ENCODE measurements around the gene SYNPR.
"Not testable (repeated sequence)": the region's sequence is repeated elsewhere in the genome, so short reads cannot be mapped to it uniquely, and the experiment has no call there.

Gene SYNPR

DNA sequence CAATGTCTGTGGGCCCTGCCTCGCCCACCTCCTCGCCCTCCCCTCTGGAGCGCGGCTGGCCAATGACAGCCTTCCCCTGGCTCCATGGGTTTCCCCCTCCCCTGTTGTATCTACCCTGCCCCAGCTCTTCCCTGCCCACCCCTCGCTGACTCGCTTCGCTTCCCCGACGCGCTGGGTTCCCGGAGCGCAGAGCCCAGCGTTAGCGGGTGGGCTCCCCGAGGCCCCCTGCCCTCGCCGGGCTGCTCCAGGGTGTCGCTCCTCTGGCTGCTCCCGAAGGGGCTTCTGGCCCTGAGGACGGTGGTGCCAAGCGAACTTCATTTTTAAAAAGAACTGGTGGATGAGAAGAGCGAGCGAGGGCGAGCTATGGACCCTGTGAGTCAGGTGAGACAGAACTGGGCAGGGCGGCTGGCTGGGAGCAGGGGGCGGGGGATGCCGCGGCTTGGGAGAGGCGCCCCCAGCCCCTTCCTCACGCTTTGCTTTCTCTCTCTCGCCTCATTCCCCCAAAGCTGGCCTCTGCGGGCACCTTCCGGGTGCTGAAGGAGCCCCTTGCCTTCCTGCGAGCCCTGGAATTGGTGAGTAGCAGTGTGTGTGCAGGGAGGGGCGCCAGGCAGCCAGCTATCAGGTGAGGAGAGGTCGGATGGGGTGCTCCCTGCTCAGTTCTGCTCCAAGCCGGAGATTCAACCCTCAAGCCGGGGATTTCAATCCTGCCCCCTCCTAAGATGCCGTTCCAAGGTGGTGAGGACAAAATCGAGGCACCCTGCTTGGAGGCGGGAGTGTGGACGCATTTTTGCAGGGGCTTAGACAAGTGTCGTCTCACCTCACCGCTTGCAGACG, at the start of gene SYNPR:
TSS of gene SYNPR (plus strand) at position 138 of the 834 bp plus-strand sequence.
- no peak for DNase-seq (ENCODE audit: low spot score)

DNA sequence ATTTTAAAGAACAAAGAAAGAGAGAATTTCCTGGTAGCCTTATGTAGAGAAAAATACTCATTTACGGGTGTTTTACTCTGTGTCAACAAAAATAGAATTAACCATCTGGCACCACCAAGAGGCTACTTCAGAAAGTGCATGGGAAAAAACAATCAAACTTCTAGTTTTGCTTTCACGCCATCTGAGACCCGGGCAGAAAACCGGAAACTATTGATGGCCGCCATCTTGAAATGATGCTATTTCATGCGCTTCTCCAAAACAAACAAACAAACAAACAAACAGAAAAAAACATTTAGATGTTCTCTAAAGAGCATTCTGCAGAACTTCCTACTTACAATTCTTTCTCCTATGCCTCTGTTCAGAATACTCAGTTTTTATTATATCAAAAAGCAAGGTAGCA, 49.4 kb upstream of the SYNPR start:
- DNase-seq (ENCODE audit: low spot score): no peak

DNA sequence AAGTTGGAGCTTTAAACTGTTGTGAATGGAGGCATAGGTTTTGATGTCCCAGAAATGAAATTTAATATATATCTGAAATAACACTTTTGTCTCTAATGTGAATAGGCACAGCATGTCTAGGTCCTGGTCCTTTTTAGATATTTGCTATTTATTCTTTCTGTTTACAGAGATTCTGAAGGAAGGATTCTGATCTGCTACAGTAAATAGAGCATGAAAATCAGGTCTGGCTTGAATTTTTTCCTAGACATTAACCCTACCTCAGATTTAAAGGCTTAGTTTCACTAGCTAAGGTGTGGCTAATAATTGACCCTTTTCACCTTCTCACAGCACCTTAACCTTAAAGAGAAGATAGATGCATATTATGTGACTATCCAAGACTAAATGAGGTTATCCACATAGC, 48.0 kb upstream of the SYNPR start:
- no peak for DNase-seq (ENCODE audit: low spot score)

DNA sequence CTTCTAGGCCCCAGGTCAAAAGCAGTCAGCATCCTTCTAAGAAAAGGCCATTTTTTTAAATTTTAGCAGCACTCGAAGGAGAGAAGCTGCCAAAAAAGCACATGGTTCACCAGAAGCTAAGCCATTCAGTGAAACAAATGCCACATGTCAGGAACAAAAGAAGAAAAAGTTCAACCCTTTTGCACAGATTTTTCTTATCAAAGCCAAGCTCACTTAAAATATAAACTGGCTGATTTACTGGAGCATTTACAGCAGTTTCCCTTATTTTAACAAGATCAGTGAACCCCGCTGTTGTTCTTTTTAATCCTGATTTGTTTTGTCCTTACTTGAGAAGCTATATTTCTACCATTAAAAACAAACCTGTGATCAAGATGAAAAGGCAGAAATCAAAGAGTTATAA, 46.5 kb upstream of the SYNPR start:
- DNase-seq (ENCODE audit: low spot score): no peak

DNA sequence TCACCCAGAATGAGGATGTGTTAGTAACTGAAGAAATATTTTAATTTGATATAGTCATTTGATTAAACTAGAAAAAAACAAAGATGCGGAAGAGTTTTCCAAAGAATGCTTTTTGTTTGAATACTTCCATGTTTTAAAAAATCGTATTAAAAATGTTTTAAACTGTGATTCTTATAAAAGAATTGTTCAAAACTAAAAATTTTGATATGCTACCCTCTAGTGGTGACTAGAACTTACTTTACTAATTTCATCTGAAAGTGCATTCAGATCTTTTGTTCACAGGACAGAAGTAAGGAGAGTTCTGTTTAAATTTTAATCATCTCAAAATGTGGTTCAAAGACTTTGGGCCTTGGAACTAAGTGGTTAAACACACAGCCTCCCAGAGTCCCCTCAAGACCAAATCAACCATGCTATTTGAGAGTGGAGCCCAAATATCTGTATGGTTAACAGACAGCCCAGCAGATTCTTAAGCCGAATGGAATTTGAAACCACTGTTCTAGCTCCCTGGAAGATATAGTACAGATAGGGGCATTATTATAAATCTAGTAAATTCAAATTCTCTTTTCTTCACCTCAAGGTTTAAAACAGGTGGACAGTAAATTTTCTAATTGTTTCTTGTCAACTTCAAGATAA, 45.2 kb upstream of the SYNPR start:
- no peak for DNase-seq (ENCODE audit: low spot score)

DNA sequence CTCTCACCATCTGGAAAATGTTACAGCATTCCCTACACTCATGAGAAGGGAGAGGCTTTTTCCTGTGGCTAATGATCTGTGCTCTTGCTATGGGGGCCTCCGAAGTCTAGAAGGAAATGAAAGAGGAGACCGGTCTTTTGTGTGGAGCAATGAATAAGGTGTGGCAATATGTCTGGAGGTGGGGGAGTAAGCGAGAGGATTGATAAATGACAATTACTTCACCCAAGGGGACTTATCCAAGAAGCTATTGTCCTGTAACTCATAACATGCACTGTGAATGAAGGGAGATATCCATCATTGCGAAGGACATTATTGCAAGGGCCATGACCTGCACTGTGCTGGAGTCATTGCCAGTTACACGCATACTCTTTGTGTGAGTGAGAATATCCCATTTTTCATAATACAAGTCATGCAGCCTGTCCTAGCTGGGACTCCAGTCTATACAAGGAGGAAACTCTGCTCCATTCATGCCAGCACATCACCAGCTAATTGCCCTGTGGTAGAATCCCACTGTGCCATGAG, 37.7 kb upstream of the SYNPR start:
- DNase-seq (ENCODE audit: low spot score): no peak

DNA sequence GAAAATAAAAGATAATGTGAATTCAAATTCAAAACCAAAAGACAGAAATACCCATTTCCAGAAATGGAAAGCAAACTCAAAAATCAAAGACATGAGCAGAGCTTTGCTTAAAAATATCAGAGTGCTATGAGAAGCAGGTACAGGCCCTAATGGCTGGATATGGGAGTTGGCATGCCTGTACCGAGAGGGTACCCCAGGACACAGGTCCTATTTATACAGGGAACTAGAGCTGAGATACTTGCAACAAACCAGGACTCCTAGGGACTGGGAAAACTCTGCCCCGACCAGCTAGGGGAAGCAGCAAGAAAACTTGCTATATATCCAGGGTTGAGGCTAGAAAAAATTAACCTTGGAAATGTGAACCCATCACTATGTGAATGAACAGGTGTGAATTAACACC, 36.0 kb upstream of the SYNPR start:
- no peak for DNase-seq (ENCODE audit: low spot score)

DNA sequence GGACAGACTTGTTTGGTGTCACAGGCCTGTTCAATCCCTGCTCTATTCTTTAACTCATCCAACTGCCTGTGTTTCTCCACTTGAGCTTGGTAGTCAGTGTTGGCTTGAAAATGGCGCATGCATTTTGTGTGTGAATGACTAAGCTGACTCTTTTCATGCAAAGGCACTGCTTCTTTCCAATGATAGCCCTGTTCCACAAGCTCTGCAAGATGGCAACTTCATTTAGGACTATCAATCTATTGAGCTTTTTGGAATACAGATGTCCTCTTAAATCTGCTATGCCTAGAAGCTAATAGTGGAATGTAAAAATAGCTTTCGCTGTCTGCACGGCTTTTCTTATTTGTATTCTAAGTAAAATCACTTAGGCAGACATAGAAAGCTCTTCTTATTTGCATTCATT, 33.6 kb upstream of the SYNPR start:
- DNase-seq (ENCODE audit: low spot score): no peak

DNA sequence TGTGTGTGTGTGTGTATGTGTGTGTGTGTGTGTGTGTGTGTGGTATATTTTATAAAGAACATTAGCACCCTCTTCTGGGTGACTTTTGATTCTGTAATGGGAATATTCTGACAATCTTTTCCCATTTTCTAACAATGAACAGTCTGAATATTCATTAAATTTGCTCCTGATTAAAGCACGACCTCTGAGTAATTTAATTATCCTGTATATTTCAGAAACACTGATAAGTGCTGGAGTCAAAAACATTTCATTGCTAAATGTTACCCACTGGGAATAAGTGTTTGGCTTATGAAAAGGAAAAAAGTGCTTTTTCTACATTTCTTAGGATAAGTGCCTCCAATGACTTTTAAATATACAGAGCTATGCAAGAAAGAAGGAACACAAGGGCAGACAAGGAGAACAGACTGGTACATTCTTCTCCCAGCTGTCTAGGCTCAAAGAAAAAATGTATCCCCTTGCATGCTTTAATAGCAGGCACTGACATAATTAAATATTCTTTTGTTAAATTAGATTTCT, 32.3 kb upstream of the SYNPR start:
- no peak for DNase-seq (ENCODE audit: low spot score)

DNA sequence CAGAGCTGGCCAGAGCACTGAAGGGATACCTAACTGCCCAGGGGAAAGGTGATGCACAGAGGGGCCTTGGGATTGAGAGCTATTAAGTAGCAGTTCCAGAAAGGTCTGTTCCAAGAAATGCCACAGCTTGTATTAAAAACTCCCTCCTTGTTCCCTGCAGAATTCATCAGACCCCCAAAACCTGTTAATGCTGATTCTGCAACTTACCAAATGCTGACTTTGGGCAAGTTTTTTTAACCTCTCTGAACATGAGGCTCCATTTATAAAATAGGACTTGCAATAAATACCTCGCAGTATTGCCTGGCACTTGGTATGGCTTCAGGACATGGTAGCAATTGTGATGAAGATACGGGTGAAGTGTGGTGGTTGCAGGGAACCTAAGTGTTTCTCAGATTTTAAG, 30.1 kb upstream of the SYNPR start:
- no peak for DNase-seq (ENCODE audit: low spot score)

DNA sequence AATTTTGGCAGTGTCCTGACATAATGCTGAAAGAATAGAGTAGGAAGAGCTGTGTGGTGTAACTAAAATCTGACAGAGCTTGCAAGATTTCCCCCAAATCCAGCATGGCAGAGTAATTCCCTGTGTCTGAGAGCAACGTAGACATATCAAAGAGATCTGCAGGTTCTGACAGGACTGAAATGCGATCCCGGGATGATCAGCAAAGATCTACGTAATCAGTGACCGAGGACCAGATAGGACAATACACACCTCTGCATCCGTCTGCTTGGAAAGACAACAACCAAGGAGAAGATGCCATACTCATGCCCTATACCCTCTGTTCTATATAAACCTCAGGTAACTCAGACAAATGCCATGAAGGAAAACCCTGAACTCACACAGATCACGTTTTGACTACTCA, 26.6 kb upstream of the SYNPR start:
- no peak for DNase-seq (ENCODE audit: low spot score)

DNA sequence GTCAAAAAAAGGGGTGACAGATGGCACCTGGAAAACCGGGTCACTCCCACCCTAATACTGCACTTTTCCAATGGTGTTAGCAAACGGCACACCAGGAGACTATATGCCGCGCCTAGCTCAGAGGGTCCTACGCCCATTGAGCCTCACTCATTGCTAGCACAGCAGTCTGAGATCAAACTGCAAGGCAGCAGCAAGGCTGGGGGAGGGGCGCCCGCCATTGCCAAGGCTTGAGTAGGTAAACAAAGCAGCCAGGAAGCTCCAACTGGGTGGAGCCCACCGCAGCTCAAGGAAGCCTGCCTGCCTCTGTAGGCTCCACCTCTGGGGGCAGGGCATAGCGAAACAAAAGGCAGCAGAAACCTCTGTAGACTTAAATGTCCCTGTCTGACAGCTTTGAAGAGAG, 22.3 kb upstream of the SYNPR start:
- DNase-seq (ENCODE audit: low spot score): not testable (repeated sequence)

DNA sequence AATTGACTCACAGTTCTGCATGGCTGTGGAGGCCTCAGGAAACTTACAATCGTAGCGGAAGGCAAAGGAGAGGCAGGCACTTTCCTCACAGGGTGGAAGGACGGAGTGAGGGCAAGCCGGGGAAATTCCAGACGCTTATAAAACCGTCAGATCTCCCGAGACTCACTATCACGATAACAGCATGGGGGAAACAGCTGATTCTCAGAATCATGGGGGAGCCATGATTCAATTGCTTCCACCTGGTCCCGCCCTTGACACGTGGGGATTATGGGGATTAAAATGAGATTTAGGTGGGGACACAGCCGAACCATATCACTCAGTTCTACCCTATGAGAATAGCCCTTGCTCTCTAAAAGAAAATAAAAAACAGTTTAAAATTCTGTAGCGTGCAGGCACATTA, 13.4 kb upstream of the SYNPR start:
- no peak for DNase-seq (ENCODE audit: low spot score)

DNA sequence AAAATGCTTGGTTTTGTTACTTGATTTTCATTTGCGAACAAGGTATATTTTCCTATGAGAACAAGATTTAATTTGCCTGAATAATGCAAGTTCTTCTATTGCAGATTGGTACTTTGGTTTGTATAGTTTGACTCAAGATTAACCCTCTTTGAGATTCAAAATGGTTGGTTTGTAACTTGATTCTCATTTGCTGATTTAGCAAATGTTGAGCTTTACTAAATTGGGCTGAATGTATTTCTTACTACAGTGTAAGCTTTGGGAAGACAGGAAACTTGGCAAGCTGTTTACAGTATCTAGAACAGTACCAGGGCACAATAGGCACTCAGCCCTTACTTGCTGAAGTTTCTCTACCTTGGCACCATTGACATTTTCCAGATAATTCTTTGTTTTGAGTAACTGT, 3.7 kb upstream of the SYNPR start:
- DNase-seq (ENCODE audit: low spot score): no peak

DNA sequence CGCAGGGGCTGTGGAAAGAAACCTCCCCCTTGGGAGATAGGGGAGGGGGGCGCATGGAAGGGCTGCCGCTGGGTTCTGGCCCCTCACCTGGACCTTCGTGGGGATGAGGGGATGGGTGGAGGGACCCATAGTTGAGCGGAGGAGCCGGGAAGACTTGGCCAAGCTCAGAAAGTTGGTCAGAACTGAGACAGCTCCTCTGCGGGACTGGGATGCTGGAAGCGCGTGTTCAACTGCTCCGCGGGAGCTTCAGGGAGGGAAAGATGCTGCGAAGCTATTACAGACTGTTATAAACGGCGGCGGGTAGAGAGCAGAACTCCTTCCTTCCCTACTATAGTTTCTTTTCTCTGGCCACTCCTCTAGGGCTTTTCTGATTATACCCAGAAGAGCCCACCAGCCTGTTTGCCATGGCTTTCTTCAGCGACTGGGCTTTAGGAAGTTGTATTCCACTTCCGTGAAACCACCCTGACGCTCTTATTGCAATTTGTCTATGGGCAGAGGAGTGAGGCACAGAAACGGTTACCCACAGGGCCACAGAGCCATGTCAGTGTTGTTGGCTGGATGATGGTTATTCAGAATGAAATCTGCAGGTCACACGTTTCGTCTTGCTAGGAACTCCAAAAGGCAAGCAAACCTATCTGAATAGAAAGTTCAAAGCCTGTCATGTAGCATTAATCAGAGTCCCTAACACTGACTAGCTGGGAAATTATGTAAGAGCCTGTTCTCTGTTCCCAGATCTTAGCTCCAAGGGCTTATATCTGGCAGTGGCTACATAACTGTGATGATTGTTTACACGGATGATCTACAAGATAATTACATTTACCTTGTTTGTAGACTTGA, 1.1 kb downstream of the SYNPR start:
- no peak for DNase-seq (ENCODE audit: low spot score)

DNA sequence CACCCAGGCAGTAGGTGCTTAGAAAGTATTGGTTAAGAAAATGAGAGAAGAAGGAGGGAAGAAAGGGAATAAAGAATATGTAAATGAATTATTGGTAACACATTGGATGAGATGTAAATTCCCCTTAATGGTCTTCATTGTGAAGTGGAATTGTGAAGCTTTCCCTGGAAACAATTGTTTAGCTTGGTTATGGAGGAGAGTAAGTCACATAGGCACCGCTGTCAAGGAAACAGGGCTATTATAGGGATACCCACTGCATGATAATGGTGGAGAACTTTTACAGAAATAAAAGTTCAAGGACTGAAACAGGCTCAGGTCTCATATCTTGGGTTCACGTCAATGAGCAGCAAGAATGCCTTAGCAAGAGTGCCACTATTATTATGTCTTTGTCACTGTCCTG, 9.5 kb downstream of the SYNPR start:
- DNase-seq (ENCODE audit: low spot score): no peak

DNA sequence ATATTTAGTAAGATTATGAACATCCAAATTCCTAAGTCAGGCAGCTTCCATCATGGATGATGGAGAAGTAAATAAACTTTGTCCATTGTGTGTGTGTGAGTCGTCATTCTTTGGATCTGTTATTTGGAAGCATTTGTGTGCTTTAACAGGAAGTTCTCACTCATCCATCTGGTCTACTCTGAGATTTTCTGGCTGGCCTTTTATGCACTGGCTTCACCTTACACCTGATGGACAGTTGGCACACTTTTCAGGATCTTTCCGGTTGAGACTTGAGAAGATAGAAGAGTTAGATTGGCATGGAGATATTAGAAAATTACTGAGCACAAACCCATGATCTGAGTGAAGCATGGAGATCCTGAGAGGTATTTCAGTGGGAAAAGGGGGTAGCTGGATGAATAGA, 12.6 kb downstream of the SYNPR start:
- no peak for DNase-seq (ENCODE audit: low spot score)

DNA sequence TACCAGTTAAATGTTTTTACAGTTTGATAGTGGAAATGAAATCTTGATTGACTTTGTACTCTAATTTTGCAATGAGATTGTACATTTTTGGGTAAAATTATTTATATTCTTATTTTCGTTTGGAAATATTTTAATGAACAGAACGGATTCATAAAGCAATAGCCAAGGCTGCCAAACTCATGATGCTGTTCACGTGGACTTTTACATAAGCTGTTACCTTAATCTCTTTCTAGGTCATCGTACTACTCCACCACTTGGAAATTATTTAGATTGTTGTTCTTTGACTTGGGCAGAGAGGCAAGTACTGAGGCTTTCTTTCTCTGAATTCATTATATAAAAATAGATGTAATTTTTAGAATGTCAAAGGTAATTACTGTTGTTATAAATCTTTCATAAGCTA, 16.2 kb downstream of the SYNPR start:
- DNase-seq (ENCODE audit: low spot score): no peak

DNA sequence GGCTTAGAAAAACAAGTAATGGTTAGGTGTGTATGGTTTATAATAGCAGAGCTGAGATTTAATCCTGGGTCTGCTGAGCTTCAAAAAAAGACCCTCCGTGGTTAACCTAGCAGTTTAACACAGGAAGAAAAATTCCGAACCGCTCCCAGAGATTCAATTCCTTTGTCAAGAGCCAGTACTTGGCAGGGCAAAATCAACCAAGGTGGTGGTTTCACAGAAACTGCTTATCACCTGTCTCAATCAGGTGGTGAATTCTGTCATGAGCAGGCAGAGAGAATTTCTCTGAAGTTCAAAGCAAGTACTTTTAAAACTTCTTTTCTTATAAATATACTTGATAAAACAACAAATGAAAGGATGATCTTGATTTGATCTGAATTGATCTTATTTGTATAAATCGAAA, 17.2 kb downstream of the SYNPR start:
- no peak for DNase-seq (ENCODE audit: low spot score)

DNA sequence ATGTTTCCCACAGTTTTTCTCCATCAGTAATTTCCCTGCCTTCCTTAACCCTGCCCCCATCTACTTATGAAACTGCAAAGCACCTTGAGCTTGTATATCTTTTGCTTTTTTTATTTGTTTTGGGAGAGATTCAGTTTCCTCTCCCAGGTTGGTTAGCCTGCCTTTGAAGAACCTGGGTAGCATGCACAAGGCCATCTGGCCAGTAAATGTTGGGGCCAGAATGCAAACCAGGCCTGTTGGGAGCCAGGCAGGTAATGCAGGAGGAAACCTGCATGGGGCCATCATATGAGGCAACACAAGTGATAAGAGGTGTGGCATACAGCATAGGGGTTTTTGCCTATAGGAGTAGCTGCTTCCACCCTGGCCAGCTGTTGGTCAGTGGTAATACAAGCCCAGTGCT, 17.7 kb downstream of the SYNPR start:
- no peak for DNase-seq (ENCODE audit: low spot score)

DNA sequence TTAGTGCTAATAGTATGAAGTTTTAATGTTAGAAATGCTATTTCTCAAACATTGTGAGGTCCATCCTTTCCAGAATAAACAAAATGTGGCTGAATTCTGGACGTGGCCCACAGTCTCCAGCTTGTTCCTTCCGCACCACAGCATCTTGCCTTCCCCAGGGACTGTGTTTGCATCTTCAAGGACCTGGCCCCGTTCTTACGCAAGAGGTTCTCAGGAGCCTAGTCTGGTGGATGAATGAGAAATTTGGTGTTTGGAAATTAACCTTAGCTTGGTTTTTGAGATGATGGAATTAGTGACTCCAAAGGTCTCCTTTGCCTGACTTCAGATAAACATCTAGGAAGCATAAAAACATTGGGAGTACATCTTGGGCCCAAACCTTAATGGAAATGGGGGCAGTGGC, 18.1 kb downstream of the SYNPR start:
- no peak for DNase-seq (ENCODE audit: low spot score)

DNA sequence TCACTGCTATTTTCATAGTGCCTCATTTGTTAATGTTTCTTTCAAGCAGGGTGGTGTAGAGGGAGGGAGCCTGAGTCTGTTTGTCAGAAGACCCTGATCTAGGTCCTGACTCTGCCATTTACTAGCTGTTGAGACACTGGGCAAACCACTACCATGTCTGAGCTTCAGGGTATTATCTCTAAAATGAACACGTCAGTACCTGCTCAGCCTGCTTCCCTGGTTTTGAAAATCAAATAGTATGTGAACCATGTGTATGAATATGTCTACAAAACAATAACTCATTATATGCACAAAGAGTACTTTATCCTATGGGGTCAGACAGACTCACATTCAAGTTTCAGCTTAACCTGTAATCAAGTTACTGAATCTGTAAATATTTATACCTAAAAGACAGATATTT, 25.1 kb downstream of the SYNPR start:
- DNase-seq (ENCODE audit: low spot score): no peak

DNA sequence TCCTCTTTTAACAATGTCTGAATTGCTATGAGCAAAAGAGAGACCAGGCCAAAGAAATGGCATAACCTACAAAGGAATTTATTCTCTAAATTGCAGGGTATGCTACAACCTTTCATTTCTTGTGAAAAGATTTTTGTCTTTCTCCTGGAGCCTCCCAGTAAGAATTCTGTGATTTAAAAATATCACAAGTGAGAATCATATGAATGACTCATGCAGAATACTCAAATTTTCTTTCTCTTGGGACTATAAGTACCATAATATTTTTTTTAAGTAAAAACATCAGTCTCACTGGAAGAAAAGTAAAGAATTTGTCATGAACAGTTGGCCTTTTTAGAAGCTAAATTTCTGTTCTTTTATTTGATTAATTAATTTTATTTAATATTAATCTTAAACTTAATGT, 26.3 kb downstream of the SYNPR start:
- DNase-seq (ENCODE audit: low spot score): no peak

All from CD4-positive, alpha-beta T cell treated with Interleukin-2 at 100 ng/mL for 4 hours (primary cell).